Measurements from ENCODE around the gene TRAPPC2.
A peak's percentile ranks its signal among the peaks of the same experiment; 100 is the strongest.

The TRAPPC2 gene

DNA sequence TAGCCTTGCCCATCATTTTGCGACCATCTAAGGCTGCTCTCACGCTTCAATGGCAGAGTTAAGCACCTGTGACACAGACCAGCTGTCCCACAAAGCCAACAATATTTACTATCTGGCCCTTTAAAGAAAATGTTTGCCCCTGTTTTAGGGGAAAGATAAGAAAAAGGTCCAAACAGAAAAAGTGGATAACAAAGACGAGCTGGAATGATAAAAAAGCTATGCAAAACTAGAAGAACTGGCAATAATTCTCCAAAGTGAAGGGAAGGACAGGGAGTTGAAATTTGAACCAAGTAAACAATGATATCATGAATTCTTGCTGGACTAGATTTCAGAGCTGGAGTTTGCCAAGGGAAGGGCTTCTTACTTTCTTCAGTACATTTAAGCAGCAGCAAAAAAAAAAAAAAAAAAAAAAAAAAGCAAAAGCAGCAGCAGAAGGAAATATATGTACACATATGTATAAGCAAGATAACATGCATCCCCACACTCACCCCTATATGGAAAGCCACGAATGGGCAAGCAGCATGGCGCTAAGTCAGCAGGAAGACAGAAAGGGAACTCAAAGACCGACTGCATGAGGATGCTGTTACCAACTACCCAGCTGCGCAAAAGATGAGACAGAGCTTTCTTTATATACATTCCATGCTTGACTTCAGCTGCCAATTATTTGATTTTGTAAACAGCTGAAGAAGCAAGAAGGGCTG is 12.5 kb downstream of the TRAPPC2 start:
- H3K79me2 ChIP-seq (ENCODE audit: insufficient read depth, low read length): peaks cover 11% of the 10 kb centered on the region
- no peaks in the 10 kb centered on the region for H4K20me1 ChIP-seq (ENCODE audit: insufficient read depth, low read length)
- H3F3A ChIP-seq (ENCODE audit: insufficient read depth, low read length): no peaks in the 10 kb centered on the region
- no peak overlapping the region for H3K4me3 ChIP-seq (ENCODE audit: low read depth, low read length, poor library complexity, severe bottlenecking)
- H3K27me3 ChIP-seq (ENCODE audit: insufficient read depth, low read length): no peaks in the 10 kb centered on the region
- H2AFZ ChIP-seq (ENCODE audit: low read length): no peak overlapping the region
- H3K9me3 ChIP-seq (ENCODE audit: low read length): no peaks in the 10 kb centered on the region
- no peaks in the 10 kb centered on the region for H3K9me2 ChIP-seq (ENCODE audit: low read depth, low read length)
- peak overlapping the region; percentile 68 for H3K27ac ChIP-seq (ENCODE audit: low read depth, low read length, poor library complexity, severe bottlenecking)
- TF ChIP-seq, protein P1, sequence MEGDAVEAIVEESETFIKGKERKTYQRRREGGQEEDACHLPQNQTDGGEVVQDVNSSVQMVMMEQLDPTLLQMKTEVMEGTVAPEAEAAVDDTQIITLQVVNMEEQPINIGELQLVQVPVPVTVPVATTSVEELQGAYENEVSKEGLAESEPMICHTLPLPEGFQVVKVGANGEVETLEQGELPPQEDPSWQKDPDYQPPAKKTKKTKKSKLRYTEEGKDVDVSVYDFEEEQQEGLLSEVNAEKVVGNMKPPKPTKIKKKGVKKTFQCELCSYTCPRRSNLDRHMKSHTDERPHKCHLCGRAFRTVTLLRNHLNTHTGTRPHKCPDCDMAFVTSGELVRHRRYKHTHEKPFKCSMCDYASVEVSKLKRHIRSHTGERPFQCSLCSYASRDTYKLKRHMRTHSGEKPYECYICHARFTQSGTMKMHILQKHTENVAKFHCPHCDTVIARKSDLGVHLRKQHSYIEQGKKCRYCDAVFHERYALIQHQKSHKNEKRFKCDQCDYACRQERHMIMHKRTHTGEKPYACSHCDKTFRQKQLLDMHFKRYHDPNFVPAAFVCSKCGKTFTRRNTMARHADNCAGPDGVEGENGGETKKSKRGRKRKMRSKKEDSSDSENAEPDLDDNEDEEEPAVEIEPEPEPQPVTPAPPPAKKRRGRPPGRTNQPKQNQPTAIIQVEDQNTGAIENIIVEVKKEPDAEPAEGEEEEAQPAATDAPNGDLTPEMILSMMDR (IDR thresholded peaks at IDR 0.05; ENCODE audit: low read length): no peak
- TF ChIP-seq EZH2 (IDR thresholded peaks at IDR 0.05; ENCODE audit: borderline replicate concordance, low read length): no peak
- no peak overlapping the region for H3K9ac ChIP-seq (ENCODE audit: low read length)
- peak overlapping the region; percentile 35; the same call in 1 of the 2 replicates for H3K4me2 ChIP-seq (ENCODE audit: low read length)
- peaks cover 50% of the 10 kb centered on the region for H3K36me3 ChIP-seq (ENCODE audit: insufficient read depth, low read length)
- peaks cover 30% of the 10 kb centered on the region for H3K4me1 ChIP-seq (ENCODE audit: insufficient read depth, low read length, severe bottlenecking)

DNA sequence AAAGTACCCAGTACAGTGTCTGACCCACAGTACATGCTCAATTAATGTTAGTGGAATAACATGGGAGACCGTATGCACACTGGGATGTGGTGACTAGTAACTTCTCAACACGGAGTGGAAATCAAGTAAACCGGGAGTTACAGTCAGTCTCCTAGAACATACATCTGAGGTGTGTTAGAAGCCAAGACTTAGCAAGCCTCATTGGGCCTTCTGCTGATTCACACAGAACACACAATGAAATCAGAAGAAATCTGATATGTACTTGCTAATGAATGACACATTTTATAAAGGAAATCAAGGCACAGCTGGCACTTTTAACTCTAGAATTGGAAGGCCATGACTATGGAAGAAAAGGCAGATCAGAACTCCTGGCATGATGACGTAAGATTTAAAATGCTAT is 13.0 kb downstream of the TRAPPC2 start:
- no peaks in the 10 kb centered on the region for H4K20me1 ChIP-seq (ENCODE audit: insufficient read depth, low read length)
- peaks cover 30% of the 10 kb centered on the region for H3K4me1 ChIP-seq (ENCODE audit: insufficient read depth, low read length, severe bottlenecking)
- H3K4me3 ChIP-seq (ENCODE audit: low read depth, low read length, poor library complexity, severe bottlenecking): no peak overlapping the region
- H3K27ac ChIP-seq (ENCODE audit: low read depth, low read length, poor library complexity, severe bottlenecking): peak overlapping the region; percentile 68
- no peak overlapping the region for H3K4me2 ChIP-seq (ENCODE audit: low read length)
- no peaks in the 10 kb centered on the region for H3K9me3 ChIP-seq (ENCODE audit: low read length)
- H2AFZ ChIP-seq (ENCODE audit: low read length): no peak overlapping the region
- H3K27me3 ChIP-seq (ENCODE audit: insufficient read depth, low read length): no peaks in the 10 kb centered on the region
- H3K36me3 ChIP-seq (ENCODE audit: insufficient read depth, low read length): peaks cover 52% of the 10 kb centered on the region
- no peaks in the 10 kb centered on the region for H3K9me2 ChIP-seq (ENCODE audit: low read depth, low read length)
- no peak for TF ChIP-seq EZH2 (IDR thresholded peaks at IDR 0.05; ENCODE audit: borderline replicate concordance, low read length)
- TF ChIP-seq, protein P1 (IDR thresholded peaks at IDR 0.05; ENCODE audit: low read length): no peak
- no peak overlapping the region for H3K9ac ChIP-seq (ENCODE audit: low read length)
- peaks cover 11% of the 10 kb centered on the region for H3K79me2 ChIP-seq (ENCODE audit: insufficient read depth, low read length)
- no peaks in the 10 kb centered on the region for H3F3A ChIP-seq (ENCODE audit: insufficient read depth, low read length)

DNA sequence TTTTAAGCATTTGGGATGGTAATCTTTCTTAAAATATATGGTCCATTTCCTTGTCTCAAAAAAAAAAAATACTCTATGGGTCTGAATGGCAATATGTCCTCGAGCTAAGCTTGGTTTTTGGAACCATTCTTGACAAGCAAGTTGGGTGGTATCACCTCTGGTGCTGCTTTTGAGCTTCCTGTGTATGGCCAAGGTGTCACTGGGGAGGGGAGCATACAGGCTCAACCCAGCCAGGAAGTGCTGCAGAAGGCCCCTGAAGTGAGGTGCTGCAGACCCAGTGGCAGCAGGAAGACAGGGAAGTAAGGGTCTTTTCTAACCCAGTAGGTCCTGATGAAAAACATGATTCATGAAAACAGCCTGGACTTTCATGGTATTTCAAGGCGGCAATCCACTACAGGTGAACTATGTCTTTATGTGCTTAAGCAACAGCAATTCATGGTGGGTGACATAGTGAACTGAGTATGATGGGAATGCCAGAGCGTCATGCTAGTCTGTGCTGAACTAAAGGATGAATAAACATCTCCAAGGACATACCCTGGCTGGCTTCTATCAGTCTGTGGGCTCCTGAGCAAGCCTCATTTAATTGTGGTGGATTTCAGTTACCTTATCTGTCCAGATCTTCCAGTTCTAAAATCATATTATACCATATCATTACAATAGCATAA is 15.1 kb downstream of the TRAPPC2 start:
- Histone ChIP-seq H3K9ac (ENCODE audit: low read length) (no peak overlapping the region), H2AFZ (ENCODE audit: low read length) (no peak overlapping the region), H3K27me3 (ENCODE audit: insufficient read depth, low read length) (no peaks in the 10 kb centered on the region), H3K36me3 (ENCODE audit: insufficient read depth, low read length) (peaks cover 71% of the 10 kb centered on the region), H3K4me2 (ENCODE audit: low read length) (no peak overlapping the region), H3K27ac (ENCODE audit: low read depth, low read length, poor library complexity, severe bottlenecking) (no peak overlapping the region), H3K9me3 (ENCODE audit: low read length) (no peaks in the 10 kb centered on the region), H3F3A (ENCODE audit: insufficient read depth, low read length) (no peaks in the 10 kb centered on the region), H4K20me1 (ENCODE audit: insufficient read depth, low read length) (no peaks in the 10 kb centered on the region), H3K4me1 (ENCODE audit: insufficient read depth, low read length, severe bottlenecking) (peaks cover 17% of the 10 kb centered on the region), H3K4me3 (ENCODE audit: low read depth, low read length, poor library complexity, severe bottlenecking) (no peak overlapping the region), H3K9me2 (ENCODE audit: low read depth, low read length) (no peaks in the 10 kb centered on the region), H3K79me2 (ENCODE audit: insufficient read depth, low read length) (peaks cover 11% of the 10 kb centered on the region)
- TF ChIP-seq, protein P1 (IDR thresholded peaks at IDR 0.05; ENCODE audit: low read length): no peak
- TF ChIP-seq EZH2 (IDR thresholded peaks at IDR 0.05; ENCODE audit: borderline replicate concordance, low read length): no peak
